ENCODE measurements around the gene DMBT1.

GRCh38 chr10:122632576-122632975, 72.0 kb downstream of the DMBT1 start:
- TF ChIP-seq CTCF (conservative IDR thresholded peaks at IDR 0.05; ENCODE audit: low read length) (no peak), EZH2phosphoT487 (IDR thresholded peaks at IDR 0.05; ENCODE audit: borderline replicate concordance, low read depth, low read length) (no peak)

All from OCI-LY7 (cell line).